Smooth muscle cell (in vitro differentiated cells): ENCODE measurements around the gene FCHSD2. TPM values are rescaled to one million over a fixed set of nuclear protein-coding genes. Genes with fewer than 3 reads are reported as not detected.

Source experiments
- DNase-seq: peaks from one replicate; lab custom pipeline; 2025; ENCODE audit not compliant: unreplicated experiment; lab: John Stamatoyannopoulos, UW
- H2AFZ ChIP-seq: fragments of 200-600 bp; sonication (generic); 2 replicates; pipeline ENCODE4 v1.6.0; 2016; ENCODE audit warnings: antibody characterized with exemption, low read depth, mild to moderate bottlenecking
- H3F3A ChIP-seq: fragments of 200-600 bp; sonication (generic); 2 replicates; pipeline ENCODE4 v1.6.0; 2017; ENCODE audit warnings: antibody characterized with exemption, low read depth
- H3K27ac ChIP-seq: fragments of 200-600 bp; sonication (generic); 2 replicates; pipeline ENCODE4 v1.5.1; 2016; ENCODE audit warnings: low read depth, mild to moderate bottlenecking
- H3K27me3 ChIP-seq: fragments of 200-600 bp; sonication (generic); 2 replicates; pipeline ENCODE4 v1.6.1; 2016; ENCODE audit warnings: low read depth, mild to moderate bottlenecking
- H3K36me3 ChIP-seq: fragments of 200-600 bp; sonication (generic); 2 replicates; pipeline ENCODE4 v1.5.1; 2016; ENCODE audit warnings: low read depth
- H3K4me1 ChIP-seq: fragments of 200-600 bp; sonication (generic); 2 replicates; pipeline ENCODE4 v1.5.1; 2016; ENCODE audit warnings: low read depth
- H3K4me2 ChIP-seq: fragments of 200-600 bp; sonication (generic); 2 replicates; pipeline ENCODE4 v1.6.0; 2016; ENCODE audit warnings: mild to moderate bottlenecking
- H3K4me3 ChIP-seq: fragments of 200-600 bp; sonication (generic); 2 replicates; pipeline ENCODE4 v1.5.1; 2016; ENCODE audit warnings: mild to moderate bottlenecking
- H3K79me2 ChIP-seq: fragments of 200-600 bp; sonication (generic); 2 replicates; pipeline ENCODE4 v1.6.0; 2016; ENCODE audit warnings: low read depth, mild to moderate bottlenecking
- H3K9ac ChIP-seq: fragments of 200-600 bp; sonication (generic); 2 replicates; pipeline ENCODE4 v1.6.0; 2016; ENCODE audit warnings: low read depth
- H3K9me3 ChIP-seq: fragments of 200-600 bp; sonication (generic); replicated peaks from 2 replicates; pipeline ENCODE4 v1.5.1; 2016; ENCODE audit warnings: low read depth
- H4K20me1 ChIP-seq: fragments of 200-600 bp; sonication (generic); 2 replicates; pipeline ENCODE4 v1.6.0; 2016; ENCODE audit warnings: low read depth
- WGBS: methylation state at CpG from one replicate; pipeline ENCODE4 v1.1.7; 2016; ENCODE audit warnings: low lambda C conversion rate; 5-methylcytosine and 5-hydroxymethylcytosine counted together
- polyA plus RNA-seq: library from polyadenylated mRNA; unstranded; fragments of >200 nt; fragmentation: Nextera tagmentation; extraction: Ambion mirVana; gene quantifications from 2 replicates; pipeline ENCODE4 v1.2.1, GENCODE V29; 2016
- total RNA-seq: library from RNA; depleted of rRNA; stranded (reverse); fragments of >200 nt; gene quantifications from 2 replicates; pipeline ENCODE4 v1.2.3, GENCODE V29; 2014
- TF ChIP-seq, protein P1 (sequence below): fragments of 200-600 bp; sonication (generic); IDR thresholded peaks from 2 replicates; pipeline ENCODE4 v1.5.1; 2017; ENCODE audit warnings: borderline replicate concordance, mild to moderate bottlenecking, antibody characterized with exemption; ENCODE audit not compliant: insufficient read depth, poor library complexity, severe bottlenecking

FCHSD2 gene
- total and polyA plus RNA-seq, 2 experiments from 2014 or later = 14.6 to 24.3 TPM

DNA sequence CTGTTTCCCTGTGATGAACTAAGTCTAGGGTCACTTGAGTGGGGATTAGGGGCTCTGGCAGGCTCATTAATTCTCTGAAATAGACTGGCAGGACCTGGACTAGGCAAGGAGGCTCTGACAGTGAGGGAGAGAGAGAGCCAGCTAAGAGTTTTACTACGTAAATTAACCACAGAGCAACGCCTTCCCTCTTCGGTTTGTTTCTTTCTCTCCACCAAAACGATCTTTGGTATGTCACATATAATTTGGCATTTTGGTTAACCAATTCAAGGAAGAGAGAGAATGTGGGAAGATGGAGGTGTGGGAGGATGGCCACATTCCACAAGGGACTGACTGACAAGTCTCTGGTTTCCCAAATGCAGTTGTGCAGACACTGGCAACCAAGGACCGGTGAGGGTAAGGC, 300.0 kb downstream of the FCHSD2 start:
- Histone ChIP-seq H3K36me3 (no peaks in the 10 kb centered on the region), H3F3A (peaks cover 33% of the 10 kb centered on the region), H3K9ac (no peak overlapping the region), H3K9me3 (no peaks in the 10 kb centered on the region), H3K4me3 (no peak overlapping the region), H3K4me1 (peaks cover 11% of the 10 kb centered on the region), H2AFZ (no peak overlapping the region), H3K27ac (peak overlapping the region; percentile 92), H4K20me1 (no peaks in the 10 kb centered on the region), H3K27me3 (no peaks in the 10 kb centered on the region), H3K4me2 (no peak overlapping the region), H3K79me2 (no peaks in the 10 kb centered on the region)
- no peak for DNase-seq
- TF ChIP-seq, protein P1, sequence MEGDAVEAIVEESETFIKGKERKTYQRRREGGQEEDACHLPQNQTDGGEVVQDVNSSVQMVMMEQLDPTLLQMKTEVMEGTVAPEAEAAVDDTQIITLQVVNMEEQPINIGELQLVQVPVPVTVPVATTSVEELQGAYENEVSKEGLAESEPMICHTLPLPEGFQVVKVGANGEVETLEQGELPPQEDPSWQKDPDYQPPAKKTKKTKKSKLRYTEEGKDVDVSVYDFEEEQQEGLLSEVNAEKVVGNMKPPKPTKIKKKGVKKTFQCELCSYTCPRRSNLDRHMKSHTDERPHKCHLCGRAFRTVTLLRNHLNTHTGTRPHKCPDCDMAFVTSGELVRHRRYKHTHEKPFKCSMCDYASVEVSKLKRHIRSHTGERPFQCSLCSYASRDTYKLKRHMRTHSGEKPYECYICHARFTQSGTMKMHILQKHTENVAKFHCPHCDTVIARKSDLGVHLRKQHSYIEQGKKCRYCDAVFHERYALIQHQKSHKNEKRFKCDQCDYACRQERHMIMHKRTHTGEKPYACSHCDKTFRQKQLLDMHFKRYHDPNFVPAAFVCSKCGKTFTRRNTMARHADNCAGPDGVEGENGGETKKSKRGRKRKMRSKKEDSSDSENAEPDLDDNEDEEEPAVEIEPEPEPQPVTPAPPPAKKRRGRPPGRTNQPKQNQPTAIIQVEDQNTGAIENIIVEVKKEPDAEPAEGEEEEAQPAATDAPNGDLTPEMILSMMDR = no peak
- WGBS = 44% methylated on average over 5 of the region's 5 CpGs

DNA sequence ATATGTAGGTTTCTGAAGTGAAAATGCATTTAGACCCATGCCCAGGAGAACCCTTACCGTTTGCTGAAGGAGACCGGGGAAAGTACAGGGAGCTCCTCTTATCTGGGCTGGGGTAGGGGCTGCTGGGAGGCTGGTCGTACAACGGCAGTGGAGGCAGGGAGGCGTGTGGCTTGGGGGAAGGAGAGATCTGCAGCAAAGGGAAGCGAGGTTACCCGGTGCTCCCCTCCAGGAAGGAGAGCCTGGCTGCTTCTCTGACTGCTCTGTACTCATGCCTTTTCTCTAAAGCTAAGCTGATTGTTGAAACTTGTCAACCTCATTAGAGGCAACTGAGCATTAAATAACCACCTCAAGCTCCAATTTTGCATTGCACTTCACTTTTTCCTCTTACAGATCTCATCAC, 300.7 kb downstream of the FCHSD2 start:
- 73% methylated on average over 7 of the region's 7 CpGs for WGBS
- peak overlapping the region; percentile 92 for H3K27ac ChIP-seq
- DNase-seq = no peak
- no peaks in the 10 kb centered on the region for H3K9me3 ChIP-seq
- H3K4me3 ChIP-seq = no peak overlapping the region
- H3F3A ChIP-seq = peaks cover 33% of the 10 kb centered on the region
- no peaks in the 10 kb centered on the region for H4K20me1 ChIP-seq
- no peak overlapping the region for H3K4me2 ChIP-seq
- TF ChIP-seq, protein P1 = no peak
- H3K79me2 ChIP-seq = no peaks in the 10 kb centered on the region
- no peak overlapping the region for H3K9ac ChIP-seq
- H2AFZ ChIP-seq = no peak overlapping the region
- no peaks in the 10 kb centered on the region for H3K27me3 ChIP-seq
- no peaks in the 10 kb centered on the region for H3K36me3 ChIP-seq
- peaks cover 11% of the 10 kb centered on the region for H3K4me1 ChIP-seq

DNA sequence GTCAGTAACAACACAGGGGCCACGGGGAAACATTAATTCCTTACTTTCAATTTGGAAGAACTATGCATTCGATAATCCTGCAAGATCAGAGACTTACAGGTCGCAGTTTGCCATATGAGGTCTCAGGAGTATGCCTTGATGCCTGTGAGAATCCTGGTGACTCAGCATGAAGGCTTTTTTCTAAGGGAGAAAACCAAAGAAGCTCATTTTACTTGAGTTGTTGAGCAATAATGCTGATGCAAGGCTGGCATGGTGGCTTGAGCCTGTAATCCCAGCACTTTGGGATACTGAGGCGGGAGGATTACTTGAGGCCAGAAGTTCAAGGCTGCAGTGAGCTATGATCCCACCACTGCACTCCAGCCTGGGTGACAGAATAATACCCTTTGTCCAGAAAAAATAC, 301.3 kb downstream of the FCHSD2 start:
- WGBS = 22% methylated on average over 4 of the region's 4 CpGs
- Histone ChIP-seq H4K20me1 (no peaks in the 10 kb centered on the region), H3K4me1 (peaks cover 11% of the 10 kb centered on the region), H2AFZ (no peak overlapping the region), H3K27me3 (no peaks in the 10 kb centered on the region), H3F3A (peaks cover 33% of the 10 kb centered on the region), H3K27ac (peak overlapping the region; percentile 53), H3K9me3 (no peaks in the 10 kb centered on the region), H3K4me3 (no peak overlapping the region), H3K36me3 (no peaks in the 10 kb centered on the region), H3K4me2 (peak overlapping the region; percentile 61), H3K79me2 (no peaks in the 10 kb centered on the region), H3K9ac (no peak overlapping the region)
- no peak for DNase-seq
- TF ChIP-seq, protein P1 = no peak

DNA sequence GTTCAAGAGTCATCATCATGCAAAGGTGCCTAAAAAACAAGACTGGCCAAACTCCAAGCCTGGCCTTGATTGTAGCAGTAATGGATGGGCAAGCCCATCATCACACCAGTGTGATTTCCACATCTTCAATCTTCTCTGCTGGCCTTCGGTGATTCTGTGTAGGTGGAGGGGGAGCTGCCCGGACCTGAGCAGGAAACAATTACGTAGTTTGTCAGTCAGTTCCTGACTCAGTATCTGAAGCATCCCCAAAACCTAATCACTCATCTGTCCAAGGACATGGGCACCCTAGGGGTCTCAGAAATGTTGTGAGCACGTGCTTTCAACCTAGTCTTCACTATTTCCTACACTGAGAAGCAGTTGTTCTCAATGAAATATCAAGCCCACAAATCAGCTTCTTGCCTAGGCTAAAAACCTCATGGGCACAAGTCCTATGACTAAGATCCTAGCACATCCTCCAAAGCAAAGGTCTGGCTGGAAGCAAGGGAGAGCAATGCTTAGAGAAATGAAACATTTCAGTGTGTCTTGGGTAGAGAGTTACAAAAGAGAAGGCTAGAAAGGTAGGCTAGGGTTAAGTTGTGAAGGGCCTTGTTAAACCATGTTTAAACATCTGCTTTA, 303.3 kb downstream of the FCHSD2 start:
- H4K20me1 ChIP-seq = no peaks in the 10 kb centered on the region
- peaks cover 37% of the 10 kb centered on the region for H3F3A ChIP-seq
- DNase-seq = no peak
- peak overlapping the region; percentile 48 for H3K27ac ChIP-seq
- no peaks in the 10 kb centered on the region for H3K9me3 ChIP-seq
- no peaks in the 10 kb centered on the region for H3K36me3 ChIP-seq
- H2AFZ ChIP-seq = no peak overlapping the region
- TF ChIP-seq, protein P1 = no peak
- peaks cover 16% of the 10 kb centered on the region for H3K4me1 ChIP-seq
- H3K4me2 ChIP-seq = no peak overlapping the region
- no peak overlapping the region for H3K9ac ChIP-seq
- H3K4me3 ChIP-seq = no peak overlapping the region
- no peaks in the 10 kb centered on the region for H3K79me2 ChIP-seq
- H3K27me3 ChIP-seq = no peaks in the 10 kb centered on the region
- 71% methylated on average over 4 of the region's 4 CpGs for WGBS
